ENCODE data around the gene TASOR2. TPM values are rescaled to one million over a fixed set of nuclear protein-coding genes. Genes with fewer than 3 reads are reported as not detected.
A peak's percentile ranks its signal among the peaks of the same experiment; 100 is the strongest.

TASOR2 gene
- total RNA-seq, 2 experiments from 2014 or later, result 50.0 to 51.0 TPM

DNA sequence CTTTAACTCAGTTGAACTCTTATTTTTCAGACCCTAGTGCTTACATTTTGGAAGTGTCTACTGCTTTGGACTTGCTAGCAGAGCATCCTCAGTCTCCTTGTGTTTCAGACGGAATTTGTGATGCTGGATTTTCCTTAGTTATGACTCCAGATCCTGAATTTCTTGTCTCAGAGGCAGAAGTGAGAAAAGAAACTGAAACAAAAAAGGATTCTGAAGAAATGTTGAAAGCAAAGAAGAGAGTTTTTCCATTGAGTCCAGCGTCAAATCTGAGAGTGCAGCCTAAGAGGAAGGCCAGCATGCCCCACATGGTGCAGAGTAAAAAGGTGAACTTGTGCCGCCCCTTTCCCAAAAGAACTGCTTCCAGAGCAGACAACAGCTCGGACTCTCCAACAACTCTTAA, 46.1 kb downstream of the TASOR2 start:
- Histone ChIP-seq H3K36me3 (ENCODE audit: insufficient read depth, low read length) (peaks cover 59% of the 10 kb centered on the region), H3K9me3 (ENCODE audit: control insufficient read depth in 1 of 2, insufficient read depth in 1 of 2, low read length in 2 of 2) (no peaks in the 10 kb centered on the region), H3K27me3 (ENCODE audit: control insufficient read depth in 1 of 2, insufficient read depth in 2 of 2, low read length in 2 of 2) (no peaks in the 10 kb centered on the region), H3K4me3 (ENCODE audit: low read length) (no peak overlapping the region), H3K4me1 (ENCODE audit: insufficient read depth, low read length) (no peaks in the 10 kb centered on the region), H3K27ac (ENCODE audit: low read depth in 1 of 2, low read length in 2 of 2) (no peak overlapping the region)
- ChIA-PET CTCF (interaction anchor here (0.6 to 1.0 kb wide), 2 partner anchors 24 to 29 kb away, joined by 3 to 4 read pairs; no protein-coding TSS in a partner anchor), POLR2A (interaction anchor here (0.6 kb wide), 1 partner anchor 116 kb away, joined by 3 read pairs; no protein-coding TSS in a partner anchor)
- H3K4me1 Mint-ChIP-seq (ENCODE audit: low read depth), result peaks cover 11% of the 10 kb centered on the region
- peak overlapping the region; percentile 30 for H3K27ac Mint-ChIP-seq
- no peak overlapping the region for H3K4me3 Mint-ChIP-seq
- TF ChIP-seq, protein P1, sequence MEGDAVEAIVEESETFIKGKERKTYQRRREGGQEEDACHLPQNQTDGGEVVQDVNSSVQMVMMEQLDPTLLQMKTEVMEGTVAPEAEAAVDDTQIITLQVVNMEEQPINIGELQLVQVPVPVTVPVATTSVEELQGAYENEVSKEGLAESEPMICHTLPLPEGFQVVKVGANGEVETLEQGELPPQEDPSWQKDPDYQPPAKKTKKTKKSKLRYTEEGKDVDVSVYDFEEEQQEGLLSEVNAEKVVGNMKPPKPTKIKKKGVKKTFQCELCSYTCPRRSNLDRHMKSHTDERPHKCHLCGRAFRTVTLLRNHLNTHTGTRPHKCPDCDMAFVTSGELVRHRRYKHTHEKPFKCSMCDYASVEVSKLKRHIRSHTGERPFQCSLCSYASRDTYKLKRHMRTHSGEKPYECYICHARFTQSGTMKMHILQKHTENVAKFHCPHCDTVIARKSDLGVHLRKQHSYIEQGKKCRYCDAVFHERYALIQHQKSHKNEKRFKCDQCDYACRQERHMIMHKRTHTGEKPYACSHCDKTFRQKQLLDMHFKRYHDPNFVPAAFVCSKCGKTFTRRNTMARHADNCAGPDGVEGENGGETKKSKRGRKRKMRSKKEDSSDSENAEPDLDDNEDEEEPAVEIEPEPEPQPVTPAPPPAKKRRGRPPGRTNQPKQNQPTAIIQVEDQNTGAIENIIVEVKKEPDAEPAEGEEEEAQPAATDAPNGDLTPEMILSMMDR (IDR thresholded peaks at IDR 0.05), result no peak
- ATAC-seq (ENCODE audit: poor library complexity), result no peak
- no peaks in the 10 kb centered on the region for H3K27me3 Mint-ChIP-seq
- peaks cover 81% of the 10 kb centered on the region for H3K36me3 Mint-ChIP-seq (ENCODE audit: low read depth)
- DNase-seq, result no peak
- no peaks in the 10 kb centered on the region for H3K9me3 Mint-ChIP-seq
- intact Hi-C loops (cut with DNase I, micrococcal nuclease), result no loop called here

DNA sequence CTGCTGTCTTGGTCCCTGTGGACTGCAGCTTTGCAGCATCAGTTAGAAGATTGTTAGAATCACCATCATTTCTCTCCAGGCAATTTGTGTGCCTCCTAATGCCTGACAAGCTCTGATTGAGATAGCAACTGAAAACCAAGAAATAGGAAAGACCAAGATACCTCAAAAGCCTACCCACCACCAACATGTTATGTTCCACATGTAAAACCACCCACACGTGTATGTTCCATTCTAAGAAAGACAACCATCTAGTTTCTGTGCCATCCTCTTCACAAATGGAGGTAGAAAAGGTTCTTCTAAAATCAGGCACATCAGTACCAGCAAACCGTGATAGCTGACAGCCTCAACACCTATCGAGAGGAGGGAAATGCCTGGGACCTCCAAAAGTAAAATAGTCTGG, 46.9 kb downstream of the TASOR2 start:
- ATAC-seq (ENCODE audit: poor library complexity), result no peak
- H3K4me1 Mint-ChIP-seq (ENCODE audit: low read depth), result peaks cover 12% of the 10 kb centered on the region
- no peak for DNase-seq
- POLR2A ChIA-PET, result interaction anchor here (0.6 kb wide), 1 partner anchor 115 kb away, joined by 3 read pairs; no protein-coding TSS in a partner anchor
- H3K27me3 Mint-ChIP-seq, result no peaks in the 10 kb centered on the region
- Histone ChIP-seq H3K4me3 (ENCODE audit: low read length) (no peak overlapping the region), H3K27me3 (ENCODE audit: control insufficient read depth in 1 of 2, insufficient read depth in 2 of 2, low read length in 2 of 2) (no peaks in the 10 kb centered on the region), H3K27ac (ENCODE audit: low read depth in 1 of 2, low read length in 2 of 2) (no peak overlapping the region), H3K9me3 (ENCODE audit: control insufficient read depth in 1 of 2, insufficient read depth in 1 of 2, low read length in 2 of 2) (no peaks in the 10 kb centered on the region), H3K4me1 (ENCODE audit: insufficient read depth, low read length) (no peaks in the 10 kb centered on the region), H3K36me3 (ENCODE audit: insufficient read depth, low read length) (peaks cover 58% of the 10 kb centered on the region)
- H3K27ac Mint-ChIP-seq, result peak overlapping the region; percentile 48
- peaks cover 78% of the 10 kb centered on the region for H3K36me3 Mint-ChIP-seq (ENCODE audit: low read depth)
- CTCF ChIA-PET, result no interaction called here
- intact Hi-C loops (cut with DNase I, micrococcal nuclease), result no loop called here
- TF ChIP-seq, protein P1 (IDR thresholded peaks at IDR 0.05), result no peak
- H3K4me3 Mint-ChIP-seq, result no peak overlapping the region
- H3K9me3 Mint-ChIP-seq, result no peaks in the 10 kb centered on the region

GRCh38 chr10:5732141-5732540, 47.5 kb downstream of the TASOR2 start:
- Histone ChIP-seq H3K9me3 (ENCODE audit: control insufficient read depth in 1 of 2, insufficient read depth in 1 of 2, low read length in 2 of 2) (no peaks in the 10 kb centered on the region), H3K4me3 (ENCODE audit: low read length) (no peak overlapping the region), H3K36me3 (ENCODE audit: insufficient read depth, low read length) (peaks cover 54% of the 10 kb centered on the region), H3K4me1 (ENCODE audit: insufficient read depth, low read length) (no peaks in the 10 kb centered on the region), H3K27ac (ENCODE audit: low read depth in 1 of 2, low read length in 2 of 2) (no peak overlapping the region), H3K27me3 (ENCODE audit: control insufficient read depth in 1 of 2, insufficient read depth in 2 of 2, low read length in 2 of 2) (no peaks in the 10 kb centered on the region)
- Mint-ChIP-seq H3K4me3 (no peak overlapping the region), H3K4me1 (ENCODE audit: low read depth) (peaks cover 15% of the 10 kb centered on the region), H3K27me3 (no peaks in the 10 kb centered on the region), H3K27ac (peak overlapping the region; percentile 48), H3K9me3 (no peaks in the 10 kb centered on the region), H3K36me3 (ENCODE audit: low read depth) (peaks cover 78% of the 10 kb centered on the region)
- ATAC-seq (ENCODE audit: poor library complexity) (no peak), DNase-seq (no peak)
- POLR2A ChIA-PET, result no interaction called here
- intact Hi-C loops (cut with DNase I, micrococcal nuclease), result no loop called here
- CTCF ChIA-PET, result no interaction called here
- TF ChIP-seq, protein P1 (IDR thresholded peaks at IDR 0.05), result no peak

Other genes with a start within 250 kb of the TASOR2 start
- not detected for gene CALML5, start 185.3 kb upstream of the TASOR2 start, total RNA-seq
- not detected for gene CALML3, start 159.9 kb upstream of the TASOR2 start, total RNA-seq
- gene ASB13, start 18.2 kb upstream of the TASOR2 start, total RNA-seq, result 1 to 10 TPM; 1.9 to 2.9 TPM
- 10 to 100 TPM; 78.1 to 82.3 TPM for gene GDI2, start 128.6 kb downstream of the TASOR2 start, total RNA-seq
- 1 to 10 TPM; 1.4 to 1.8 TPM for gene ANKRD16, start 205.1 kb downstream of the TASOR2 start, total RNA-seq
- 10 to 100 TPM; 33.9 to 34.2 TPM for gene FBH1, start 205.4 kb downstream of the TASOR2 start, total RNA-seq

Data from CD4-positive, alpha-beta T cell (primary cell).